HepG2 (cell line): ENCODE results near the gene NAV1. TPM values are rescaled to one million over a fixed set of nuclear protein-coding genes. Genes with fewer than 3 reads are reported as not detected.

Experiments
- AGO1 ChIP-seq: fragments of 200-400 bp; formaldehyde crosslinking; IDR thresholded peaks from 2 replicates; pipeline ENCODE4 v1.6.1; 2017; ENCODE audit warnings: mild to moderate bottlenecking, low read depth, low read length, moderate library complexity; ENCODE audit not compliant: poor library complexity, severe bottlenecking
- CBX1 ChIP-seq: IDR thresholded peaks from one replicate; pipeline ENCODE4 v1.6.1; 2016; ENCODE audit warnings: antibody characterized with exemption, low read depth
- EHMT2 ChIP-seq: fragments of 200-600 bp; sonication (generic); IDR thresholded peaks from 2 replicates; pipeline ENCODE4 v1.7.0; 2017; ENCODE audit warnings: antibody characterized with exemption, low read depth, low read length, borderline replicate concordance
- ELF3 ChIP-seq: IDR thresholded peaks from 2 replicates; pipeline ENCODE4 v1.6.1; 2016; ENCODE audit warnings: missing genetic modification reagents, missing compliant biosample characterization
- MIXL1 ChIP-seq: IDR thresholded peaks from 2 replicates; pipeline ENCODE4 v1.6.1; 2016
- RBM22 ChIP-seq: fragments of 200-400 bp; formaldehyde crosslinking; optimal IDR thresholded peaks from 2 replicates; pipeline ENCODE3; 2017; ENCODE audit warnings: mild to moderate bottlenecking, low read length, moderate library complexity
- REPIN1 ChIP-seq: sonication (generic); formaldehyde crosslinking; IDR thresholded peaks from 2 replicates; pipeline ENCODE4 v1.8.0; 2022; ENCODE audit warnings: missing genetic modification reagents, low read depth, mild to moderate bottlenecking, borderline replicate concordance
- SCMH1 ChIP-seq: sonication (generic); formaldehyde crosslinking; IDR thresholded peaks from 2 replicates; pipeline ENCODE4 v1.9.0; 2021; ENCODE audit warnings: missing genetic modification reagents, mild to moderate bottlenecking, borderline replicate concordance
- SIX1 ChIP-seq: sonication (generic); formaldehyde crosslinking; IDR thresholded peaks from 2 replicates; pipeline ENCODE4 v1.4.0; 2020; ENCODE audit warnings: missing genetic modification reagents, borderline replicate concordance
- STAT5B ChIP-seq: sonication (generic); formaldehyde crosslinking; IDR thresholded peaks from 2 replicates; pipeline ENCODE4 v1.4.0; 2020; ENCODE audit warnings: missing genetic modification reagents
- TAF1 ChIP-seq: sonication (generic); formaldehyde crosslinking; IDR thresholded peaks from 2 replicates; pipeline ENCODE4 v1.4.0; 2020; ENCODE audit warnings: missing genetic modification reagents
- THAP11 ChIP-seq: IDR thresholded peaks from 2 replicates; pipeline ENCODE4 v1.6.1; 2016; ENCODE audit warnings: missing biosample characterization, missing genetic modification reagents
- TRIM24 ChIP-seq: sonication (generic); formaldehyde crosslinking; IDR thresholded peaks from 2 replicates; pipeline ENCODE4 v1.8.0; 2022; ENCODE audit warnings: mild to moderate bottlenecking, missing genetic modification reagents
- YY1 ChIP-seq: IDR thresholded peaks from 2 replicates; pipeline ENCODE4 v1.6.1; 2011; ENCODE audit warnings: low read length, low read depth, moderate library complexity, mild to moderate bottlenecking; ENCODE audit not compliant: insufficient read depth, insufficient replicate concordance
- ZC3H13 ChIP-seq: sonication (generic); formaldehyde crosslinking; IDR thresholded peaks from 2 replicates; pipeline ENCODE4 v1.8.1; 2023; ENCODE audit warnings: mild to moderate bottlenecking, missing genetic modification reagents, moderate library complexity
- ZMYM4 ChIP-seq: sonication (generic); formaldehyde crosslinking; IDR thresholded peaks from 2 replicates; pipeline ENCODE4 v1.8.1; 2023; ENCODE audit warnings: mild to moderate bottlenecking, missing genetic modification reagents
- ZNF292 ChIP-seq: sonication (generic); formaldehyde crosslinking; IDR thresholded peaks from 2 replicates; pipeline ENCODE4 v1.8.1; 2022; ENCODE audit warnings: mild to moderate bottlenecking, low read depth, missing genetic modification reagents, borderline replicate concordance
- ZNF296 ChIP-seq: sonication (generic); formaldehyde crosslinking; conservative IDR thresholded peaks from 2 replicates; pipeline ENCODE4 v1.5.0; 2020; ENCODE audit warnings: mild to moderate bottlenecking, missing genetic modification reagents
- ZNF350 ChIP-seq: sonication (generic); formaldehyde crosslinking; IDR thresholded peaks from 2 replicates; pipeline ENCODE4 v1.4.0; 2020; ENCODE audit warnings: mild to moderate bottlenecking, low read depth, missing genetic modification reagents, borderline replicate concordance
- polyA plus RNA-seq, 8 experiments: library from polyadenylated mRNA; depleted of rRNA in 3 of 8; stranded (reverse) in 7 of 8; unstranded in 1 of 8; fragments of >200 nt; fragmentation: Illumina TruSeq in 4 of 8; extraction: Trizol in 4 of 8; gene quantifications; 2 replicates each; pipeline versions ENCODE4 v1.2.1 to v1.2.3, GENCODE V29; 2011 to 2016; ENCODE audit warnings: low read depth in 4 of 8, missing spikeins in 1 of 8, mixed read lengths in 1 of 8; ENCODE audit not compliant: insufficient read depth in 1 of 8
- total RNA-seq, 5 experiments: library from RNA; depleted of rRNA; stranded (reverse); fragments of >200 nt; fragmentation: Illumina TruSeq; extraction: Trizol; gene quantifications; 2 replicates each; pipeline ENCODE4 v1.2.3, GENCODE V29; 2016; ENCODE audit warnings: low read depth in 1 of 5
- TF ChIP-seq, protein P1 (sequence below): sonication (generic); formaldehyde crosslinking; IDR thresholded peaks from 2 replicates; pipeline ENCODE4 v1.5.1; 2020; ENCODE audit warnings: mild to moderate bottlenecking, missing genetic modification reagents, moderate library complexity
- TF ChIP-seq, protein P2 (sequence below): sonication (generic); formaldehyde crosslinking; IDR thresholded peaks from 2 replicates; pipeline ENCODE4 v1.4.0; 2020; ENCODE audit warnings: missing genetic modification reagents, borderline replicate concordance
- TF ChIP-seq, protein P3 (sequence below): IDR thresholded peaks from 2 replicates; pipeline ENCODE4 v1.6.1; 2018; ENCODE audit warnings: missing genetic modification reagents

NAV1 gene
- total and polyA plus RNA-seq, 2 of the 13 experiments (the other 11 are each of a cell fraction or from before 2014, with no cell fraction given): not detected

DNA sequence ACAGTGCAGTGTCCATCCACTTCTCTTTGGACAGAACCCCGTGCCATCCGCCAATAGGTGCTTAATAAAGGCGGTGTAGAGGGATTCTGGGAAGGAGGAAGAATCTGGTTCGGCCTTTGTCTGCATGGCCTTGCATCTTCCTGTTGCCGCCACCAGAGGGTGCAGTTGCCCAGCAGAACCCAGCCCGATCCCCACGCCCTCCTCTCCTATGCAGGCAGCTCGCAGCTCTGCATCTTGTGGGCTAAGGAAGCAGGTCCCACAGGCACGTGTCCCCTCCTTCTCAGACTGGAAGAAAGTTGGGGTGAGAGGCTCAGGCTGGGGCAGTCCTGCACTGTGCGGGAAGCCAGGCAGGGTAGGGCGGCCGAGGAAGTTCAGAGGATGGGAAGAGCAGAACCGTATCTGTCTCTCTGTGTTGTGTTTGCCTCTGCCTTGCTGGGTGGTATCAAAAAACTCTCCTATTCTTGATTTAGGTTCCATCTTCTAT is 20.8 kb downstream of the NAV1 start (continued):
- TF ChIP-seq, protein P1, sequence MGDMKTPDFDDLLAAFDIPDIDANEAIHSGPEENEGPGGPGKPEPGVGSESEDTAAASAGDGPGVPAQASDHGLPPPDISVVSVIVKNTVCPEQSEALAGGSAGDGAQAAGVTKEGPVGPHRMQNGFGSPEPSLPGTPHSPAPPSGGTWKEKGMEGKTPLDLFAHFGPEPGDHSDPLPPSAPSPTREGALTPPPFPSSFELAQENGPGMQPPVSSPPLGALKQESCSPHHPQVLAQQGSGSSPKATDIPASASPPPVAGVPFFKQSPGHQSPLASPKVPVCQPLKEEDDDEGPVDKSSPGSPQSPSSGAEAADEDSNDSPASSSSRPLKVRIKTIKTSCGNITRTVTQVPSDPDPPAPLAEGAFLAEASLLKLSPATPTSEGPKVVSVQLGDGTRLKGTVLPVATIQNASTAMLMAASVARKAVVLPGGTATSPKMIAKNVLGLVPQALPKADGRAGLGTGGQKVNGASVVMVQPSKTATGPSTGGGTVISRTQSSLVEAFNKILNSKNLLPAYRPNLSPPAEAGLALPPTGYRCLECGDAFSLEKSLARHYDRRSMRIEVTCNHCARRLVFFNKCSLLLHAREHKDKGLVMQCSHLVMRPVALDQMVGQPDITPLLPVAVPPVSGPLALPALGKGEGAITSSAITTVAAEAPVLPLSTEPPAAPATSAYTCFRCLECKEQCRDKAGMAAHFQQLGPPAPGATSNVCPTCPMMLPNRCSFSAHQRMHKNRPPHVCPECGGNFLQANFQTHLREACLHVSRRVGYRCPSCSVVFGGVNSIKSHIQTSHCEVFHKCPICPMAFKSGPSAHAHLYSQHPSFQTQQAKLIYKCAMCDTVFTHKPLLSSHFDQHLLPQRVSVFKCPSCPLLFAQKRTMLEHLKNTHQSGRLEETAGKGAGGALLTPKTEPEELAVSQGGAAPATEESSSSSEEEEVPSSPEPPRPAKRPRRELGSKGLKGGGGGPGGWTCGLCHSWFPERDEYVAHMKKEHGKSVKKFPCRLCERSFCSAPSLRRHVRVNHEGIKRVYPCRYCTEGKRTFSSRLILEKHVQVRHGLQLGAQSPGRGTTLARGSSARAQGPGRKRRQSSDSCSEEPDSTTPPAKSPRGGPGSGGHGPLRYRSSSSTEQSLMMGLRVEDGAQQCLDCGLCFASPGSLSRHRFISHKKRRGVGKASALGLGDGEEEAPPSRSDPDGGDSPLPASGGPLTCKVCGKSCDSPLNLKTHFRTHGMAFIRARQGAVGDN (CRISPR knock-in tag): peak; percentile 36
- TF ChIP-seq CBX1 (no peak), AGO1 (no peak), SCMH1 (CRISPR knock-in tag) (no peak), ZNF350 (no peak), SIX1 (no peak), ELF3 (CRISPR knock-in tag) (0 out of 2 replicates have a peak, but pooled peaks have one; percentile 20), RBM22 (no peak), ZNF296 (CRISPR knock-in tag) (no peak), MIXL1 (CRISPR knock-in tag) (no peak), THAP11 (CRISPR knock-in tag) (no peak), REPIN1 (peak; percentile 53; the same call in 1 of the 2 replicates), STAT5B (CRISPR knock-in tag) (no peak), ZMYM4 (CRISPR knock-in tag) (0 out of 2 replicates have a peak, but pooled peaks have one; percentile 36), YY1 (no peak), ZNF292 (CRISPR knock-in tag) (no peak), TAF1 (no peak), ZC3H13 (no peak), EHMT2 (no peak), TRIM24 (CRISPR knock-in tag) (no peak)
- TF ChIP-seq, protein P2, sequence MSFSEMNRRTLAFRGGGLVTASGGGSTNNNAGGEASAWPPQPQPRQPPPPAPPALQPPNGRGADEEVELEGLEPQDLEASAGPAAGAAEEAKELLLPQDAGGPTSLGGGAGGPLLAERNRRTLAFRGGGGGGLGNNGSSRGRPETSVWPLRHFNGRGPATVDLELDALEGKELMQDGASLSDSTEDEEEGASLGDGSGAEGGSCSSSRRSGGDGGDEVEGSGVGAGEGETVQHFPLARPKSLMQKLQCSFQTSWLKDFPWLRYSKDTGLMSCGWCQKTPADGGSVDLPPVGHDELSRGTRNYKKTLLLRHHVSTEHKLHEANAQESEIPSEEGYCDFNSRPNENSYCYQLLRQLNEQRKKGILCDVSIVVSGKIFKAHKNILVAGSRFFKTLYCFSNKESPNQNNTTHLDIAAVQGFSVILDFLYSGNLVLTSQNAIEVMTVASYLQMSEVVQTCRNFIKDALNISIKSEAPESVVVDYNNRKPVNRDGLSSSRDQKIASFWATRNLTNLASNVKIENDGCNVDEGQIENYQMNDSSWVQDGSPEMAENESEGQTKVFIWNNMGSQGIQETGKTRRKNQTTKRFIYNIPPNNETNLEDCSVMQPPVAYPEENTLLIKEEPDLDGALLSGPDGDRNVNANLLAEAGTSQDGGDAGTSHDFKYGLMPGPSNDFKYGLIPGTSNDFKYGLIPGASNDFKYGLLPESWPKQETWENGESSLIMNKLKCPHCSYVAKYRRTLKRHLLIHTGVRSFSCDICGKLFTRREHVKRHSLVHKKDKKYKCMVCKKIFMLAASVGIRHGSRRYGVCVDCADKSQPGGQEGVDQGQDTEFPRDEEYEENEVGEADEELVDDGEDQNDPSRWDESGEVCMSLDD (CRISPR knock-in tag): no peak
- TF ChIP-seq, protein P3, sequence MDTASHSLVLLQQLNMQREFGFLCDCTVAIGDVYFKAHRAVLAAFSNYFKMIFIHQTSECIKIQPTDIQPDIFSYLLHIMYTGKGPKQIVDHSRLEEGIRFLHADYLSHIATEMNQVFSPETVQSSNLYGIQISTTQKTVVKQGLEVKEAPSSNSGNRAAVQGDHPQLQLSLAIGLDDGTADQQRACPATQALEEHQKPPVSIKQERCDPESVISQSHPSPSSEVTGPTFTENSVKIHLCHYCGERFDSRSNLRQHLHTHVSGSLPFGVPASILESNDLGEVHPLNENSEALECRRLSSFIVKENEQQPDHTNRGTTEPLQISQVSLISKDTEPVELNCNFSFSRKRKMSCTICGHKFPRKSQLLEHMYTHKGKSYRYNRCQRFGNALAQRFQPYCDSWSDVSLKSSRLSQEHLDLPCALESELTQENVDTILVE: no peak
